ENCODE data around the gene MAML3. TPM values are rescaled to one million over a fixed set of nuclear protein-coding genes. Genes with fewer than 3 reads are reported as not detected.

The MAML3 gene
- polyA plus RNA-seq, 1 donor (not counting 4 experiments of a cell fraction or from before 2014, with no cell fraction given), result 0.68 TPM

- FAIRE-seq, result no peak
- no peak overlapping the region for H3K4me3 ChIP-seq (ENCODE audit: control insufficient read depth in 2 of 3, extremely low read depth in 1 of 3, insufficient read depth in 2 of 3, low read depth in 1 of 3, low read length in 3 of 3)
- dilution Hi-C loops (cut with MboI; ENCODE audit: extremely low pct_ligation_motif_present, low sequenced_read_pairs), result no loop called here
- no peak overlapping the region for H2AFZ ChIP-seq (ENCODE audit: control insufficient read depth, low read length)
- H3K79me2 ChIP-seq (ENCODE audit: control insufficient read depth, insufficient read depth, low read length), result no peaks in the 10 kb centered on the region
- no peaks in the 10 kb centered on the region for H3K36me3 ChIP-seq (ENCODE audit: control insufficient read depth in 2 of 2, extremely low read depth in 1 of 2, insufficient read depth in 2 of 2, low read length in 2 of 2)
- H3K4me1 ChIP-seq (ENCODE audit: control insufficient read depth, extremely low read depth, insufficient read depth, low read length), result no peaks in the 10 kb centered on the region
- no peak for TF ChIP-seq EZH2 (IDR thresholded peaks at IDR 0.05; ENCODE audit: low read length)
- no peak for TF ChIP-seq CTCF (optimal IDR thresholded peaks at IDR 0.05 in 1 of 3, IDR thresholded peaks at IDR 0.05 in 1 of 3, conservative IDR thresholded peaks at IDR 0.05 in 1 of 3; ENCODE audit: extremely low read depth in 1 of 3, insufficient read depth in 2 of 3, low read length in 3 of 3)
- no peaks in the 10 kb centered on the region for H3K27me3 ChIP-seq (ENCODE audit: control insufficient read depth, extremely low read depth, insufficient read depth, low read length)
- no peak for DNase-seq (ENCODE audit: low read depth, low spot score)
- no peak overlapping the region for H3K9ac ChIP-seq (ENCODE audit: control insufficient read depth, extremely low read depth, insufficient read depth, low read length)
- no peaks in the 10 kb centered on the region for H3K9me3 ChIP-seq (ENCODE audit: control insufficient read depth, low read depth, low read length)
- H3K4me2 ChIP-seq (ENCODE audit: control insufficient read depth, extremely low read depth, insufficient read depth, low read depth, low read length), result no peak overlapping the region
- H3K27ac ChIP-seq (ENCODE audit: control insufficient read depth, insufficient read depth, low read length), result no peak overlapping the region
- H4K20me1 ChIP-seq (ENCODE audit: control insufficient read depth, extremely low read depth, insufficient read depth, low read length), result no peaks in the 10 kb centered on the region
- no peaks in the 10 kb centered on the region for H3K9me1 ChIP-seq (ENCODE audit: control insufficient read depth, extremely low read depth, insufficient read depth, low read length)
These were observed 319.7 kb downstream of the MAML3 start for GRCh38 chr4:139834226-139834662.

GRCh38 chr4:139833151-139833910, 320.7 kb downstream of the MAML3 start:
- Histone ChIP-seq H3K9ac (ENCODE audit: control insufficient read depth, extremely low read depth, insufficient read depth, low read length) (no peak overlapping the region), H3K27me3 (ENCODE audit: control insufficient read depth, extremely low read depth, insufficient read depth, low read length) (no peaks in the 10 kb centered on the region)

More at GRCh38 chr4:139833151-139833910, 320.7 kb downstream of the MAML3 start:
- Histone ChIP-seq H2AFZ (ENCODE audit: control insufficient read depth, low read length) (no peak overlapping the region), H3K4me3 (ENCODE audit: control insufficient read depth in 2 of 3, extremely low read depth in 1 of 3, insufficient read depth in 2 of 3, low read depth in 1 of 3, low read length in 3 of 3) (no peak overlapping the region), H3K9me1 (ENCODE audit: control insufficient read depth, extremely low read depth, insufficient read depth, low read length) (no peaks in the 10 kb centered on the region), H4K20me1 (ENCODE audit: control insufficient read depth, extremely low read depth, insufficient read depth, low read length) (no peaks in the 10 kb centered on the region), H3K27ac (ENCODE audit: control insufficient read depth, insufficient read depth, low read length) (no peak overlapping the region), H3K9me3 (ENCODE audit: control insufficient read depth, low read depth, low read length) (no peaks in the 10 kb centered on the region), H3K4me1 (ENCODE audit: control insufficient read depth, extremely low read depth, insufficient read depth, low read length) (no peaks in the 10 kb centered on the region), H3K4me2 (ENCODE audit: control insufficient read depth, extremely low read depth, insufficient read depth, low read depth, low read length) (no peak overlapping the region), H3K79me2 (ENCODE audit: control insufficient read depth, insufficient read depth, low read length) (no peaks in the 10 kb centered on the region), H3K36me3 (ENCODE audit: control insufficient read depth in 2 of 2, extremely low read depth in 1 of 2, insufficient read depth in 2 of 2, low read length in 2 of 2) (no peaks in the 10 kb centered on the region)
- no peak for TF ChIP-seq CTCF (optimal IDR thresholded peaks at IDR 0.05 in 1 of 3, IDR thresholded peaks at IDR 0.05 in 1 of 3, conservative IDR thresholded peaks at IDR 0.05 in 1 of 3; ENCODE audit: extremely low read depth in 1 of 3, insufficient read depth in 2 of 3, low read length in 3 of 3)
- no peak for TF ChIP-seq EZH2 (IDR thresholded peaks at IDR 0.05; ENCODE audit: low read length)
- no peak for FAIRE-seq
- DNase-seq (ENCODE audit: low read depth, low spot score), result no peak
- dilution Hi-C loops (cut with MboI; ENCODE audit: extremely low pct_ligation_motif_present, low sequenced_read_pairs), result no loop called here
